HepG2 (cell line): ENCODE results near the gene PFDN2. TPM values are rescaled to one million over a fixed set of nuclear protein-coding genes. Genes with fewer than 3 reads are reported as not detected.

Source experiments
- ATAC-seq: fragments of 200-7000 bp; cut with Tn5 transposase; 3 replicates; pipeline ENCODE4 v1.9.1; 2020; ENCODE audit warnings: mild to moderate bottlenecking, moderate library complexity
- BruUV-seq: library from RNA; stranded (reverse); fragments of 400-500 nt; replicated peaks from 2 replicates; lab custom pipeline; 2021; lab: Mats Ljungman, UMichigan
- CTCF ChIA-PET: fragments of 300-600 bp; formaldehyde crosslinking; extraction: SDS; loops from one replicate; lab custom pipeline; 2021; ENCODE audit warnings: low total read pairs, inconsistent platforms, low intra/inter-chr PET ratio; lab: Yijun Ruan, JAX
- POLR2A ChIA-PET: fragments of 350-600 bp; sonication (Branson Sonifier 250); formaldehyde crosslinking; loops from one replicate; lab custom pipeline; 2020; ENCODE audit warnings: antibody characterized with exemption, inconsistent platforms; lab: Yijun Ruan, JAX
- DNase-seq: peaks from one replicate; pipeline ENCODE4 v3.0.0-alpha.2; 2015; ENCODE audit warnings: low spot score
- FAIRE-seq: peaks from 3 replicates; lab custom pipeline; 2011; peaks lifted over from hg19 to GRCh38; lab: Jason Lieb, UNC
- H2AFZ ChIP-seq: one replicate; pipeline ENCODE4 v1.6.1; 2011; ENCODE audit warnings: low read length, inconsistent platforms
- H3K27ac ChIP-seq: fragments of 300-600 bp; 3 replicates; pipeline ENCODE4 v1.8.0; 2011; ENCODE audit warnings: mixed run types, mild to moderate bottlenecking, mixed read lengths, low read length, inconsistent platforms; ENCODE audit not compliant: insufficient read depth; ENCODE audit errors: extremely low read length
- H3K27me3 ChIP-seq, 2 experiments: fragments of 200-600 bp in 1 of 2; 2 replicates in 1 of 2; 3 replicates in 1 of 2; pipeline versions ENCODE4 v1.6.0 to v1.8.0; 2011; ENCODE audit warnings: low read length in 2 of 2, mild to moderate bottlenecking in 2 of 2, moderate library complexity in 2 of 2, inconsistent platforms in 1 of 2; ENCODE audit not compliant: insufficient read depth in 2 of 2, control insufficient read depth in 1 of 2
- H3K36me3 ChIP-seq, 2 experiments: fragments of 200-600 bp in 1 of 2; replicated peaks in 1 of 2; 2 replicates in 1 of 2; 3 replicates in 1 of 2; pipeline versions ENCODE4 v1.5.1 to v1.8.0; 2011; ENCODE audit warnings: low read length in 2 of 2, inconsistent platforms in 1 of 2; ENCODE audit not compliant: insufficient read depth in 2 of 2, control insufficient read depth in 1 of 2
- H3K4me1 ChIP-seq: 2 replicates; pipeline ENCODE4 v1.5.1; 2012; ENCODE audit warnings: low read length, inconsistent platforms; ENCODE audit not compliant: insufficient read depth
- H3K4me2 ChIP-seq: 2 replicates; pipeline ENCODE4 v1.6.0; 2011; ENCODE audit warnings: low read depth, low read length, inconsistent platforms
- H3K4me3 ChIP-seq, 3 experiments: fragments of 200-600 bp in 1 of 3; sonication (generic), shearing (Covaris generic) in 1 of 3; replicated peaks in 1 of 3; 2 replicates each; pipeline ENCODE4 v1.5.1; 2011 to 2016; ENCODE audit warnings: low read length in 3 of 3, inconsistent platforms in 2 of 3, low read depth in 2 of 3, mild to moderate bottlenecking in 2 of 3, control low read depth in 1 of 3, mixed read lengths in 1 of 3; ENCODE audit not compliant: insufficient read depth in 1 of 3
- H3K79me2 ChIP-seq: one replicate; pipeline ENCODE4 v1.6.1; 2011; ENCODE audit warnings: low read length, inconsistent platforms; ENCODE audit not compliant: insufficient read depth
- H3K9ac ChIP-seq: 2 replicates; pipeline ENCODE4 v1.6.0; 2011; ENCODE audit warnings: mild to moderate bottlenecking, low read depth, low read length, inconsistent platforms; ENCODE audit not compliant: insufficient read depth
- H3K9me3 ChIP-seq: 2 replicates; pipeline ENCODE4 v1.5.1; 2012; ENCODE audit warnings: mild to moderate bottlenecking, low read length
- H4K20me1 ChIP-seq: 2 replicates; pipeline ENCODE4 v1.6.0; 2011; ENCODE audit warnings: inconsistent platforms, mild to moderate bottlenecking, low read length, moderate library complexity; ENCODE audit not compliant: insufficient read depth
- CTCF ChIP-seq: sonication (generic); formaldehyde crosslinking; IDR thresholded peaks from 2 replicates; pipeline ENCODE4 v1.5.0; 2020; ENCODE audit warnings: mild to moderate bottlenecking, missing genetic modification reagents, moderate library complexity
- FOXO1 ChIP-seq: sonication (generic); formaldehyde crosslinking; IDR thresholded peaks from 2 replicates; pipeline ENCODE4 v1.4.0; 2020; ENCODE audit warnings: missing genetic modification reagents
- GTF3A ChIP-seq: sonication (generic); formaldehyde crosslinking; conservative IDR thresholded peaks from 2 replicates; pipeline ENCODE4 v1.4.0; 2020; ENCODE audit warnings: mild to moderate bottlenecking, missing genetic modification reagents
- HDAC6 ChIP-seq: fragments of 200-600 bp; sonication (generic); IDR thresholded peaks from 2 replicates; pipeline ENCODE4 v1.7.0; 2017; ENCODE audit warnings: mild to moderate bottlenecking, antibody characterized with exemption, low read length, low read depth
- KDM5A ChIP-seq: fragments of 200-600 bp; sonication (generic); IDR thresholded peaks from 2 replicates; pipeline ENCODE4 v1.7.0; 2018; ENCODE audit warnings: antibody characterized with exemption, mild to moderate bottlenecking, low read length, borderline replicate concordance
- MYC ChIP-seq: sonication (generic); formaldehyde crosslinking; IDR thresholded peaks from 2 replicates; pipeline ENCODE4 v1.9.0; 2021; ENCODE audit warnings: missing genetic modification reagents, borderline replicate concordance
- PCBP1 ChIP-seq: fragments of 200-400 bp; formaldehyde crosslinking; IDR thresholded peaks from 2 replicates; pipeline ENCODE4 v1.6.1; 2017; ENCODE audit warnings: mild to moderate bottlenecking, low read depth, low read length, borderline replicate concordance
- POLR2AphosphoS2 ChIP-seq: IDR thresholded peaks from 2 replicates; pipeline ENCODE4 v1.6.1; 2011; ENCODE audit warnings: low read depth, low read length, improper control_type of control experiment
- RAD21 ChIP-seq: fragments of 450-650 bp; formaldehyde crosslinking; IDR thresholded peaks from 2 replicates; pipeline ENCODE4 v1.5.0; 2020; ENCODE audit warnings: mild to moderate bottlenecking
- RFX1 ChIP-seq: fragments of 450-650 bp; IDR thresholded peaks from 2 replicates; pipeline ENCODE4 v1.6.1; 2017
- STAG1 ChIP-seq: sonication (generic); formaldehyde crosslinking; IDR thresholded peaks from 2 replicates; pipeline ENCODE4 v1.4.0; 2020; ENCODE audit warnings: missing genetic modification reagents
- YY1 ChIP-seq: IDR thresholded peaks from 2 replicates; pipeline ENCODE4 v1.6.1; 2011; ENCODE audit warnings: low read length, low read depth, moderate library complexity, mild to moderate bottlenecking; ENCODE audit not compliant: insufficient read depth, insufficient replicate concordance
- ZMAT5 ChIP-seq: sonication (generic); formaldehyde crosslinking; IDR thresholded peaks from 2 replicates; pipeline ENCODE4 v1.5.0; 2020; ENCODE audit warnings: mild to moderate bottlenecking, low read depth, missing genetic modification reagents, borderline replicate concordance
- ZNF124 ChIP-seq: sonication (generic); formaldehyde crosslinking; IDR thresholded peaks from 2 replicates; pipeline ENCODE4 v1.4.0; 2020; ENCODE audit warnings: missing genetic modification reagents
- ZNF850 ChIP-seq: sonication (generic); formaldehyde crosslinking; conservative IDR thresholded peaks from 2 replicates; pipeline ENCODE4 v1.9.0; 2021; ENCODE audit warnings: mild to moderate bottlenecking, missing genetic modification reagents
- WGBS: methylation state at CpG from one replicate; pipeline ENCODE4 v1.1.6; 2017; ENCODE audit warnings: low lambda C conversion rate; 5-methylcytosine and 5-hydroxymethylcytosine counted together
- in situ Hi-C: cut with HindIII; loops from 2 replicates; pipeline ENCODE4 v1.10.0; 2017; ENCODE audit warnings: low pct_unique_long_range_greater_than_20kb; ENCODE audit not compliant: extremely low pct_ligation_motif_present
- intact Hi-C: fragments of 100-400 bp; cut with micrococcal nuclease; formaldehyde crosslinking; loops from one replicate; pipeline ENCODE4 v1.10.0; 2022; ENCODE audit not compliant: unreplicated experiment
- polyA plus RNA-seq, 8 experiments: library from polyadenylated mRNA; depleted of rRNA in 3 of 8; stranded (reverse) in 7 of 8; unstranded in 1 of 8; fragments of >200 nt; fragmentation: Illumina TruSeq in 4 of 8; extraction: Trizol in 4 of 8; gene quantifications; 2 replicates each; pipeline versions ENCODE4 v1.2.1 to v1.2.3, GENCODE V29; 2011 to 2016; ENCODE audit warnings: low read depth in 4 of 8, missing spikeins in 1 of 8, mixed read lengths in 1 of 8; ENCODE audit not compliant: insufficient read depth in 1 of 8
- total RNA-seq, 5 experiments: library from RNA; depleted of rRNA; stranded (reverse); fragments of >200 nt; fragmentation: Illumina TruSeq; extraction: Trizol; gene quantifications; 2 replicates each; pipeline ENCODE4 v1.2.3, GENCODE V29; 2016; ENCODE audit warnings: low read depth in 1 of 5
- TF ChIP-seq, protein P1 (sequence below): sonication (generic); formaldehyde crosslinking; IDR thresholded peaks from 2 replicates; pipeline ENCODE4 v1.8.1; 2022; ENCODE audit warnings: low read depth, mild to moderate bottlenecking, missing genetic modification reagents

PFDN2 gene
- total and polyA plus RNA-seq, 2 of the 13 experiments (the other 11 are each of a cell fraction or from before 2014, with no cell fraction given): 62.6 to 63.6 TPM

DNA sequence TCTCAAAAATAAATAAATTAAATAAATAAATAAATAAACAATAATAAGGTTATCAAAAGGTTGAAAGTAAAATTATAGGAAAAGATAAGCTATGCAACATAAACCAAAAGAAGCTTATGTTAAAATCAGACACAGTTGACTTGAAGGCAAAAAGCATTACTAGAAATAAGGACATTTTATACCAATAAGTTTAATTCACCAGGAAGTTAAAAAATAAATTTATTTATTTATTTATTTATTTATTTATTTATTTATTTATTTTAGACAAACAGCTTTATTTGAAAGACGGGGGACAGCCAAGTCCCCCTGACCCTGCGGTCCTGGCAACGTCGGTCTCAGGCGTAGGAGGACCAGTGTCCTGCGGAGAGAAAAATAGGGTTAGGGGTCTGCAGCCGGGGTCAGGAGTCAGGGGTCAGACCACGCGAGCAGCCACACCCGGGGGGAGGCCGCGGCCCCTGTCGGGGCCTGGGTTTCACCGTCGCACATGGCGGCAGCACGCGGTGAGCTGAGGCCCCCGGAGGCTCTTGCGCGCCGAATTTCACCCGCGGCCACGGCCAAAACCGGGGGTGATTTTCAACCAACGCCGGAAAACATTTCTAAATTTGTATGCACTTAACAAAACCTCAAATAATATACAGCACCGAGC, 23.0 kb upstream of the PFDN2 start (continued):
- no peak for TF ChIP-seq MYC
- TF ChIP-seq YY1: no peak
- TF ChIP-seq HDAC6: no peak
- TF ChIP-seq GTF3A (CRISPR knock-in tag): no peak
- TF ChIP-seq FOXO1: no peak
- no peak for TF ChIP-seq POLR2AphosphoS2
- no peak for TF ChIP-seq PCBP1
- TF ChIP-seq ZMAT5: no peak

GRCh38 chr1:161139766-161140165, 21.9 kb upstream of the PFDN2 start:
- FAIRE-seq: peak; percentile 28
- CTCF ChIA-PET: interaction anchor here (0.8 to 1.3 kb wide), 3 partner anchors 42 to 97 kb away, joined by 3 to 8 read pairs (median 4); partner anchors contain the start of gene KLHDC9
- ATAC-seq: peak; percentile 54
- in situ Hi-C loops (no loop called here), intact Hi-C loops (loop anchor here (1.0 to 10.0 kb wide), 3 partner anchors 43 to 145 kb away; no protein-coding TSS in a partner anchor)
- no peak overlapping the region for H2AFZ ChIP-seq
- no peaks in the 10 kb centered on the region for H3K36me3 ChIP-seq
- H3K9ac ChIP-seq: no peak overlapping the region
- WGBS: 90% methylated on average over 1 of the region's 1 CpG
- POLR2A ChIA-PET: interaction anchor here (0.9 kb wide), 1 partner anchor 14 kb away, joined by 4 read pairs; the partner anchor contains the start of gene UFC1
- no peaks in the 10 kb centered on the region for H4K20me1 ChIP-seq
- no peak overlapping the region for H3K27ac ChIP-seq
- no peaks in the 10 kb centered on the region for H3K79me2 ChIP-seq
- H3K9me3 ChIP-seq: no peaks in the 10 kb centered on the region
- H3K4me2 ChIP-seq: no peak overlapping the region
- DNase-seq: peak; percentile 56
- no peaks in the 10 kb centered on the region for H3K4me1 ChIP-seq
- no TSS peak for BruUV-seq
- no peaks in the 10 kb centered on the region for H3K27me3 ChIP-seq
- H3K4me3 ChIP-seq: no peak overlapping the region
- TF ChIP-seq, protein P1, sequence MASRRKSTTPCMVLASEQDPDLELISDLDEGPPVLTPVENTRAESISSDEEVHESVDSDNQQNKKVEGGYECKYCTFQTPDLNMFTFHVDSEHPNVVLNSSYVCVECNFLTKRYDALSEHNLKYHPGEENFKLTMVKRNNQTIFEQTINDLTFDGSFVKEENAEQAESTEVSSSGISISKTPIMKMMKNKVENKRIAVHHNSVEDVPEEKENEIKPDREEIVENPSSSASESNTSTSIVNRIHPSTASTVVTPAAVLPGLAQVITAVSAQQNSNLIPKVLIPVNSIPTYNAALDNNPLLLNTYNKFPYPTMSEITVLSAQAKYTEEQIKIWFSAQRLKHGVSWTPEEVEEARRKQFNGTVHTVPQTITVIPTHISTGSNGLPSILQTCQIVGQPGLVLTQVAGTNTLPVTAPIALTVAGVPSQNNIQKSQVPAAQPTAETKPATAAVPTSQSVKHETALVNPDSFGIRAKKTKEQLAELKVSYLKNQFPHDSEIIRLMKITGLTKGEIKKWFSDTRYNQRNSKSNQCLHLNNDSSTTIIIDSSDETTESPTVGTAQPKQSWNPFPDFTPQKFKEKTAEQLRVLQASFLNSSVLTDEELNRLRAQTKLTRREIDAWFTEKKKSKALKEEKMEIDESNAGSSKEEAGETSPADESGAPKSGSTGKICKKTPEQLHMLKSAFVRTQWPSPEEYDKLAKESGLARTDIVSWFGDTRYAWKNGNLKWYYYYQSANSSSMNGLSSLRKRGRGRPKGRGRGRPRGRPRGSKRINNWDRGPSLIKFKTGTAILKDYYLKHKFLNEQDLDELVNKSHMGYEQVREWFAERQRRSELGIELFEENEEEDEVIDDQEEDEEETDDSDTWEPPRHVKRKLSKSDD (CRISPR knock-in tag): no peak
- TF ChIP-seq ZNF124 (no peak), RFX1 (no peak), STAG1 (CRISPR knock-in tag) (peak; percentile 60), RAD21 (CRISPR knock-in tag) (0 out of 2 replicates have a peak, but pooled peaks have one; percentile 22), KDM5A (no peak), ZNF850 (CRISPR knock-in tag) (no peak), CTCF (CRISPR knock-in tag) (peak; percentile 52)
